GM10248 (cell line): ENCODE results near the gene GALNT3.

Experiments
- CTCF ChIA-PET: fragments of 300-600 bp; sonication (Branson Sonifier 250); formaldehyde crosslinking; extraction: SDS; loops from one replicate; lab custom pipeline; 2021; ENCODE audit warnings: antibody characterized with exemption; lab: Yijun Ruan, JAX
- POLR2A ChIA-PET: fragments of 350-650 bp; sonication (Branson Sonifier 250); formaldehyde crosslinking; extraction: SDS; loops from one replicate; lab custom pipeline; 2020; ENCODE audit warnings: antibody characterized with exemption; lab: Yijun Ruan, JAX
- DNase-seq: peaks from one replicate; pipeline ENCODE4 v3.0.0; 2012; ENCODE audit errors: extremely low spot score
- TF ChIP-seq, protein P1 (sequence below): IDR thresholded peaks from 2 replicates; pipeline ENCODE4 v1.5.1; 2012; ENCODE audit warnings: mild to moderate bottlenecking, low read depth; ENCODE audit errors: extremely low read depth, missing control alignments, control extremely low read depth

Gene GALNT3

GRCh38 chr2:165743442-165743841 lies 50.6 kb downstream of the GALNT3 start:
- TF ChIP-seq, protein P1, sequence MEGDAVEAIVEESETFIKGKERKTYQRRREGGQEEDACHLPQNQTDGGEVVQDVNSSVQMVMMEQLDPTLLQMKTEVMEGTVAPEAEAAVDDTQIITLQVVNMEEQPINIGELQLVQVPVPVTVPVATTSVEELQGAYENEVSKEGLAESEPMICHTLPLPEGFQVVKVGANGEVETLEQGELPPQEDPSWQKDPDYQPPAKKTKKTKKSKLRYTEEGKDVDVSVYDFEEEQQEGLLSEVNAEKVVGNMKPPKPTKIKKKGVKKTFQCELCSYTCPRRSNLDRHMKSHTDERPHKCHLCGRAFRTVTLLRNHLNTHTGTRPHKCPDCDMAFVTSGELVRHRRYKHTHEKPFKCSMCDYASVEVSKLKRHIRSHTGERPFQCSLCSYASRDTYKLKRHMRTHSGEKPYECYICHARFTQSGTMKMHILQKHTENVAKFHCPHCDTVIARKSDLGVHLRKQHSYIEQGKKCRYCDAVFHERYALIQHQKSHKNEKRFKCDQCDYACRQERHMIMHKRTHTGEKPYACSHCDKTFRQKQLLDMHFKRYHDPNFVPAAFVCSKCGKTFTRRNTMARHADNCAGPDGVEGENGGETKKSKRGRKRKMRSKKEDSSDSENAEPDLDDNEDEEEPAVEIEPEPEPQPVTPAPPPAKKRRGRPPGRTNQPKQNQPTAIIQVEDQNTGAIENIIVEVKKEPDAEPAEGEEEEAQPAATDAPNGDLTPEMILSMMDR, result no peak
- POLR2A ChIA-PET, result no interaction called here
- peak; percentile 19 for DNase-seq
- CTCF ChIA-PET, result interaction anchor here (1.0 to 2.3 kb wide), 2 partner anchors 9 to 27 kb away, joined by 3 to 6 read pairs; no protein-coding TSS in a partner anchor

- POLR2A ChIA-PET, result no interaction called here
- no peak for DNase-seq
- CTCF ChIA-PET, result no interaction called here
- TF ChIP-seq, protein P1, result no peak
Observed at GRCh38 chr2:165725421-165725820, 68.6 kb downstream of the GALNT3 start.

DNA sequence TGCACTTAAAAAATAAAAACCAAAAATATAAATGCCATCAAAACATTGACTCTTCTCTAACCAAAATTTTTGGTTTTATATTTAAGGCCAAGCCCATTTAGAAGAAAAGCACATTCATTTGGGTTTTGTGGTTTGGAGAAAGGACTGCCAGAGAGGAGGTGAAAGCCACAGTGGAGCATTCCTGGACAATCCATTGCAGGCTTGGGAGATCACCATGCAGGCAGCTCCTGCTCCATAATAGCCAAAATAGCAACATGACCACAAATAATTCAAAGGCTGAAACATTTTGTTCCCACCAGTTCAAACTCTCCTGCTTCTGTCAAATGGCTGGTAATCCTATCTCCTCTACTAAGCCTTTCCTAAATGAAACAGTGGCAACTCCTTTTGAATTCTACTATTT lies 73.5 kb downstream of the GALNT3 start:
- TF ChIP-seq, protein P1, result no peak

GRCh38 chr2:165718610-165719210 lies 75.3 kb downstream of the GALNT3 start:
- POLR2A ChIA-PET, result no interaction called here
- CTCF ChIA-PET, result interaction anchor here (1.1 kb wide), 1 partner anchor 27 kb away, joined by 3 read pairs; no protein-coding TSS in a partner anchor

More for the DNA sequence above, 73.5 kb downstream of the GALNT3 start:
- DNase-seq, result no peak
- CTCF ChIA-PET, result no interaction called here
- POLR2A ChIA-PET, result no interaction called here

GRCh38 chr2:165716091-165716490 lies 78.0 kb downstream of the GALNT3 start:
- TF ChIP-seq, protein P1, result no peak
- POLR2A ChIA-PET, result no interaction called here
- no peak for DNase-seq
- CTCF ChIA-PET, result no interaction called here

More at GRCh38 chr2:165718610-165719210, 75.3 kb downstream of the GALNT3 start:
- TF ChIP-seq, protein P1, result no peak
- no peak for DNase-seq

GRCh38 chr2:165706960-165707487 lies 87.0 kb downstream of the GALNT3 start:
- TF ChIP-seq, protein P1, result no peak
- no peak for DNase-seq
- CTCF ChIA-PET, result interaction anchor here (1.3 kb wide), 1 partner anchor 9 kb away, joined by 3 read pairs; no protein-coding TSS in a partner anchor
- POLR2A ChIA-PET, result no interaction called here
